GM12801 (cell line): ENCODE data around the gene RAI14.

Experiments
- TF ChIP-seq, protein P1 (sequence below): IDR thresholded peaks from one replicate; pipeline ENCODE4 v1.5.1; 2011; ENCODE audit warnings: control low read depth; ENCODE audit not compliant: insufficient read length; ENCODE audit errors: extremely low read depth

The RAI14 gene

DNA sequence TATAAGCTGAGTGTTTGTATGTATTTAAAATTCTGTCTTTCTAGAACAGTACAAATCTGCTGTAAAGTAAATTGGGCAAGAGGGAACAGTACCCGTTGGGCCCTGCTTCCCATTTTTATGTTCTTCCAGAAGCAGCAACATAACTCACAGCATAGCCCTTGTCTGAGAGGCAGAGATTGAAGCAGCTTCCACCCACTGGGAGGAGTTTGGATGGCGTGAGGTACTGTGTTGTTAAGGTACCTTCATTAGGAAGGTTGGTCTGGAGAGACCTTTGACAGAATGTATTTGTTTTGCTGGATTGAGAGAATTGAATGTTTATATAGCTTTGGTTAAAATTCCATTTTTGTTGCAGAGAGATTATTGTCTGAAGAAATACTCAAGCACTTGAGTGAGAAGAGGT lies 24.8 kb downstream of the RAI14 start:
- TF ChIP-seq, protein P1, sequence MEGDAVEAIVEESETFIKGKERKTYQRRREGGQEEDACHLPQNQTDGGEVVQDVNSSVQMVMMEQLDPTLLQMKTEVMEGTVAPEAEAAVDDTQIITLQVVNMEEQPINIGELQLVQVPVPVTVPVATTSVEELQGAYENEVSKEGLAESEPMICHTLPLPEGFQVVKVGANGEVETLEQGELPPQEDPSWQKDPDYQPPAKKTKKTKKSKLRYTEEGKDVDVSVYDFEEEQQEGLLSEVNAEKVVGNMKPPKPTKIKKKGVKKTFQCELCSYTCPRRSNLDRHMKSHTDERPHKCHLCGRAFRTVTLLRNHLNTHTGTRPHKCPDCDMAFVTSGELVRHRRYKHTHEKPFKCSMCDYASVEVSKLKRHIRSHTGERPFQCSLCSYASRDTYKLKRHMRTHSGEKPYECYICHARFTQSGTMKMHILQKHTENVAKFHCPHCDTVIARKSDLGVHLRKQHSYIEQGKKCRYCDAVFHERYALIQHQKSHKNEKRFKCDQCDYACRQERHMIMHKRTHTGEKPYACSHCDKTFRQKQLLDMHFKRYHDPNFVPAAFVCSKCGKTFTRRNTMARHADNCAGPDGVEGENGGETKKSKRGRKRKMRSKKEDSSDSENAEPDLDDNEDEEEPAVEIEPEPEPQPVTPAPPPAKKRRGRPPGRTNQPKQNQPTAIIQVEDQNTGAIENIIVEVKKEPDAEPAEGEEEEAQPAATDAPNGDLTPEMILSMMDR = no peak

- TF ChIP-seq, protein P1 = no peak
These were observed 26.9 kb downstream of the RAI14 start for GRCh38 chr5:34682926-34683623.

GRCh38 chr5:34684281-34684979 lies 28.3 kb downstream of the RAI14 start:
- TF ChIP-seq, protein P1 = no peak

DNA sequence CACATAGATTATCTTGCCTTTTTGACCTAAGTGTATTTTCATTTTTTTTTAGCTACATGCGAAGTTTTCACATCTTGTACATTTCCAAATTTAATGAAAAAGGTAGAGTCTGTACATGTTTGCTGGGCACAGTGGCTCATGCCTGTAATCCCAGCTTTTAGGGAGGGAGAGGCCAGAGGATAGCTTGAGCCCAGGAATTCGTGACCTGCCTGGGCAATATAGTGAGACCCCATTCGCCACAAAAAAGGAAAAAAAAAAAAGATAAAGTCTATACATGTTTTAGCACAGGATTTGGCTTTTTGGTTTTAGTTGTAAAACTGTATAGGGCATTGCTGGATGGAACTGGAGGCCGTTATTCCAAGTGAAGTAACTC lies 28.8 kb downstream of the RAI14 start:
- TF ChIP-seq, protein P1 = no peak

DNA sequence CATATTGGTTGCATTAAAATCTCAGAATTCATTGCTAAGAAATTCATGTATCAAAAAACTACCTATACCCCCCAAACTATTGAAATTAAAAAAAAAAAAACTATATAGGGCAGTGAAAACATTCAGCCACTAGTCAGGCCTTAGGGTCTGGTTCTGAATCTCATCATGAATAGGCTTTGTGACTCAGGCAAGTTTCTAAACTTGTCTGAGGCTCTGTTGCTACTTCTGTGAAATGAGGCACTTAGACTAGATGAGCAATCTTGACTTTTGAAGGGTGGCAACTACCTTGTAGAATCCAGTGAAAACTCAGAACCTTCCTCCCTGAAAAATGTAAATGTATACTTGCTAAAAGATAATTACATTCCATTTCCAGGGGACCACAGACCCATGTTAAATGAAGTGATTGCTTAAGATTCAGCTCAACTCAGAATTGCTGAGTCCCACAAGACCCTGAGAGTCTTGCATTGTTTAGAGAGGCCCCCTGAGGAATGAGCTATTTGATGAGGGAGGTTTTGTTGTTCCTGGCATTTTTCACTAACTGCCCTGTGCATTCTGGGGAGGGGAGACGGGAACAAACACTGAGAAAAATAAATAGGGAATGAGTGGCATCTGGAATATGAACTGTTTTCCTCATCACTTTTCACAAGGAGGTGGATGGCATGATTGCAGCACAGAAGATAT lies 29.5 kb downstream of the RAI14 start:
- TF ChIP-seq, protein P1 = no peak

DNA sequence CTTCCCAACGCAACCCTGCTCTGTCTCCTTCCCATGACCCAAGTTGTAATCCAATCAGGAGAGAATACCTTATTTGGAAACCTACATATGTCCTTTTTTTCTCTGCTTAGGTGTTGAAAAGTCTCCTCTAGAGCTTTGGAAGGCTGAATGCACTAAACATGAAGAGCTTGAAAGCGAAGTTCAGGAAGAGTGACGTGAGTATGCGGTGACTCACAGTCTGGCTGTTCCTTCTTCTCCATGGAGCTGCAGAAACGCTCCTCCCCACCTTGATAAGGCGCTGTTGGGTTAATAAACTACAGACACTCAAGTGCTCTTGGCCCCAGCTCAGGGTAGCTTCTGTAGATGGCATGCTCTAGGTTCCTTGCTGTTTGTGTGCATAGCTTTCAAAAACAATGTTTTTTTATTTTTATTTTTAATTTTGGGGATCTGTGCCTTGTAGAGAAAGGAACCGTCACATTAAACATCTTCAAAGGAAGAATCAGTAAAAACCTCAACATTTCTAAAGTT lies 30.7 kb downstream of the RAI14 start:
- TF ChIP-seq, protein P1 = no peak

DNA sequence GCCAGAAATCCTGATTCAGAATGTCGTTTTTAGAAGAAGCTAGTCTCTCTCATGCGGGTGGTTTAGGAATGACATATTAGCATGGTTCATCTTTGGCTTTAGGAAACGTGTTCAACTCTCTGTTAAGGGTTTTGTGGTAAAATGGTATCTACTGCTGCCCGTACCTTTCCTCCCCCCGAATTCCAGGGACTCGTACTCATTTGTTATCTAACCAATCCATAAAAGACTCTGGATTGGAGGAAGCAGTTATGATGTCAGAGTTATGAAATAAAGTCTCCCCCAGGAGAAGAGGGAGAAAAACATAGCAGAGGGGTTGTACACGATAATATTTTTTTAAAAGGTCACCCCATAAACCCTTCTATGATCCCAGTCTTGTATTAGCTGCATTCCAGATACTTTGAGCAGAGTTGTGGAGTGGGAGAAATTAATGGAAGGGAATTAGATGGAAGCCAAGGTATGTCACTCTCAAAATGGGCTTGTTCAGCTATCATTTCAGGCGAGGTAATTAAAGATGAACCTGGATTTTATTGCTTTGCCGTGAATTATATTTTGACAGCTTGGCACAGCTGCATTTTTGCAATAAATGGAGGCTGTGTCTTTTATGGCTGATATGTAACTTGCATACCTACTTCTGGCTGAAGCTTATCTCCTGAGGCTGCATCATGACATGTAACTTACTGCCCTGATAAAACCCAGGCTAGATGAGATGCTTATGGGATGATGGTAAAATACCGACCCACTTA lies 31.3 kb downstream of the RAI14 start:
- TF ChIP-seq, protein P1 = no peak
